ENCODE data around the gene NOP9.

DNA sequence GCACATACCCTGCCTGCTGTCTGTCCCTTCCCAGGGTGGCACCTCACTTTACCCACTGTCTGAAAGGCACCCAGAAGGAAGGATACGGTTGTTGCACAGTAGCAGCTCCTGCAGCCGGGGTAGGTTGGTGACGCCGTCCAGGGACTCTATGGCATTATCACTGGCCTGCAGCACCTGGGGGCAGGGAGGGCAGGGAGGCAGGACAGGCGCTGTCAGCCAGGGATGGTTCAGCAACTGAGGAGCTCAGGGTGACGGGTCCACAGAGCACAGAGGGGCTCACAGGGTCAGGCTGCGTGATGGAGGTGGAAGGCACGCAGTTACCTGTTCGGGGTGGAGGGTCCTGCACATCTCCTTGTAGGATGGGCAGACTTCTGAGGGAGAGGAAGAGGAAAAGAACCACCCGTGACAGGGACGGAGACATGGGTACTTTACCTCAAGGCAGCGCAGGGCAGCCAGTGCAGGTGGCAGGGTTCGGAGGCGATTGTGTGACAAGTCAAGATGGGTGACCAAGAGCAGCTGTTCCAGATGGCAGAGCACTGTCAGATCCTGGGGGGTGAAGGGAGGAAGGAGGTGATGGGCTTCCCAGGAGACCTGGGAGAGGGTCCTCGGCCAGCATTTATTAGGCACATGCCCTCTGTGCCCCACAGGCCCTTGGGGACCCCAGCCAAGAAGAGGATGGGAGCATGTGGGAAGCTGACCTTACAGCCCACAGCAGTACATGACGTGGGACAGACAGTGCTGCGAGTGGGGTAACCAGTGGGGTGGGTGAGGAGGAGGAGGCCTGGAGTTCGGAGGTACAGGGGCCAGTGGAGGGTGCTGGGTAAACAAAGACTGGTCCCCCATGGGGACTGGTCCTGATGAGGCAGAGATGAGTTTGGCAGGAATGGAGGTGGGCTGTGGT, 33.1 kb upstream of the NOP9 start:
- TF ChIP-seq, protein P1, sequence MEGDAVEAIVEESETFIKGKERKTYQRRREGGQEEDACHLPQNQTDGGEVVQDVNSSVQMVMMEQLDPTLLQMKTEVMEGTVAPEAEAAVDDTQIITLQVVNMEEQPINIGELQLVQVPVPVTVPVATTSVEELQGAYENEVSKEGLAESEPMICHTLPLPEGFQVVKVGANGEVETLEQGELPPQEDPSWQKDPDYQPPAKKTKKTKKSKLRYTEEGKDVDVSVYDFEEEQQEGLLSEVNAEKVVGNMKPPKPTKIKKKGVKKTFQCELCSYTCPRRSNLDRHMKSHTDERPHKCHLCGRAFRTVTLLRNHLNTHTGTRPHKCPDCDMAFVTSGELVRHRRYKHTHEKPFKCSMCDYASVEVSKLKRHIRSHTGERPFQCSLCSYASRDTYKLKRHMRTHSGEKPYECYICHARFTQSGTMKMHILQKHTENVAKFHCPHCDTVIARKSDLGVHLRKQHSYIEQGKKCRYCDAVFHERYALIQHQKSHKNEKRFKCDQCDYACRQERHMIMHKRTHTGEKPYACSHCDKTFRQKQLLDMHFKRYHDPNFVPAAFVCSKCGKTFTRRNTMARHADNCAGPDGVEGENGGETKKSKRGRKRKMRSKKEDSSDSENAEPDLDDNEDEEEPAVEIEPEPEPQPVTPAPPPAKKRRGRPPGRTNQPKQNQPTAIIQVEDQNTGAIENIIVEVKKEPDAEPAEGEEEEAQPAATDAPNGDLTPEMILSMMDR (conservative IDR thresholded peaks at IDR 0.05; ENCODE audit: low read depth, low read length) = no peak
- no peak for TF ChIP-seq EZH2 (IDR thresholded peaks at IDR 0.05; ENCODE audit: borderline replicate concordance, low read depth, low read length, poor library complexity, severe bottlenecking)
